GM10248 (cell line): Measurements from ENCODE around the gene CABP4.

Source experiments
- CTCF ChIA-PET: fragments of 300-600 bp; sonication (Branson Sonifier 250); formaldehyde crosslinking; extraction: SDS; loops from one replicate; lab custom pipeline; 2021; ENCODE audit warnings: antibody characterized with exemption; lab: Yijun Ruan, JAX
- POLR2A ChIA-PET: fragments of 350-650 bp; sonication (Branson Sonifier 250); formaldehyde crosslinking; extraction: SDS; loops from one replicate; lab custom pipeline; 2020; ENCODE audit warnings: antibody characterized with exemption; lab: Yijun Ruan, JAX
- DNase-seq: peaks from one replicate; pipeline ENCODE4 v3.0.0; 2012; ENCODE audit errors: extremely low spot score
- CTCF ChIP-seq: IDR thresholded peaks from 2 replicates; pipeline ENCODE4 v1.5.1; 2012; ENCODE audit warnings: mild to moderate bottlenecking, low read depth; ENCODE audit errors: extremely low read depth, missing control alignments, control extremely low read depth

CABP4 gene

GRCh38 chr11:67408437-67409200 lies 46.5 kb upstream of the CABP4 start:
- ChIA-PET POLR2A (interaction anchor here (0.5 kb wide), 1 partner anchor 82 kb away, joined by 3 read pairs; no protein-coding TSS in a partner anchor), CTCF (interaction anchor here (1.1 to 3.4 kb wide), 5 partner anchors 11 to 60 kb away, joined by 3 to 21 read pairs (median 4); partner anchors contain the start of genes RAD9A and TMEM134)
- DNase-seq: no peak
- TF ChIP-seq CTCF: no peak

- peak; percentile 75 for DNase-seq
- ChIA-PET POLR2A (no interaction called here), CTCF (interaction anchor here (1.4 to 3.4 kb wide), 2 partner anchors 11 to 59 kb away, joined by 3 to 21 read pairs; partner anchors contain the start of gene TMEM134)
- no peak for TF ChIP-seq CTCF
Measured at GRCh38 chr11:67409261-67409666, 45.9 kb upstream of the CABP4 start.

GRCh38 chr11:67409781-67410368 lies 45.3 kb upstream of the CABP4 start:
- ChIA-PET CTCF (interaction anchor here (3.4 kb wide), 1 partner anchor 10 kb away, joined by 21 read pairs; no protein-coding TSS in a partner anchor), POLR2A (no interaction called here)
- no peak for DNase-seq
- TF ChIP-seq CTCF: no peak

- no peak for DNase-seq
- no peak for TF ChIP-seq CTCF
- ChIA-PET POLR2A (no interaction called here), CTCF (interaction anchor here (1.5 kb wide), 1 partner anchor 8 kb away, joined by 8 read pairs; the partner anchor contains the start of gene PPP1CA)
Measured at GRCh38 chr11:67410369-67410831, 44.8 kb upstream of the CABP4 start.

- no peak for DNase-seq
- TF ChIP-seq CTCF: no peak
- ChIA-PET POLR2A (no interaction called here), CTCF (interaction anchor here (1.0 to 1.5 kb wide), 3 partner anchors 9 to 28 kb away, joined by 3 to 8 read pairs (median 4); partner anchors contain the start of gene PPP1CA)
Measured at GRCh38 chr11:67410984-67411784, 44.0 kb upstream of the CABP4 start.

GRCh38 chr11:67411785-67412152 lies 43.4 kb upstream of the CABP4 start:
- POLR2A ChIA-PET: no interaction called here

More at GRCh38 chr11:67411785-67412152, 43.4 kb upstream of the CABP4 start:
- no peak for DNase-seq
- no peak for TF ChIP-seq CTCF
- CTCF ChIA-PET: interaction anchor here (0.9 to 3.6 kb wide), 6 partner anchors 8 to 94 kb away, joined by 3 to 33 read pairs (median 4); partner anchors contain the start of genes PITPNM1, PPP1CA and TBC1D10C
